Neutrophil (primary cell): ENCODE data around the gene COL26A1.

Experiments used
- H3K27ac ChIP-seq: fragments of 200-600 bp; sonication (generic); 2 replicates; pipeline ENCODE4 v1.5.1; 2016; ENCODE audit warnings: mild to moderate bottlenecking, moderate library complexity
- H3K27me3 ChIP-seq: fragments of 200-600 bp; sonication (generic); 2 replicates; pipeline ENCODE4 v1.6.0; 2016; ENCODE audit warnings: mild to moderate bottlenecking
- H3K36me3 ChIP-seq: fragments of 200-600 bp; sonication (generic); 2 replicates; pipeline ENCODE4 v1.5.1; 2017
- H3K4me1 ChIP-seq, 2 experiments: fragments of 200-600 bp in 1 of 2; sonication (generic) in 1 of 2; 1 replicate in 1 of 2; 2 replicates in 1 of 2; pipeline versions ENCODE4 v1.5.1 to v1.6.1; 2013 to 2016; ENCODE audit warnings: low read depth in 1 of 2, low read length in 1 of 2, mild to moderate bottlenecking in 1 of 2, moderate library complexity in 1 of 2; ENCODE audit not compliant: control insufficient read depth in 1 of 2, insufficient read depth in 1 of 2
- H3K4me3 ChIP-seq, 2 experiments: fragments of 200-600 bp in 1 of 2; sonication (generic) in 1 of 2; 1 replicate in 1 of 2; 2 replicates in 1 of 2; pipeline ENCODE4 v1.5.1; 2013 to 2016; ENCODE audit warnings: low read depth in 1 of 2, low read length in 1 of 2, mild to moderate bottlenecking in 1 of 2, moderate library complexity in 1 of 2
- H3K9me3 ChIP-seq: fragments of 200-600 bp; sonication (generic); 2 replicates; pipeline ENCODE4 v1.5.1; 2016
- TF ChIP-seq, protein P1 (sequence below): fragments of 200-600 bp; sonication (generic); IDR thresholded peaks from 2 replicates; pipeline ENCODE4 v1.5.1; 2016; ENCODE audit warnings: antibody characterized with exemption

COL26A1 gene

DNA sequence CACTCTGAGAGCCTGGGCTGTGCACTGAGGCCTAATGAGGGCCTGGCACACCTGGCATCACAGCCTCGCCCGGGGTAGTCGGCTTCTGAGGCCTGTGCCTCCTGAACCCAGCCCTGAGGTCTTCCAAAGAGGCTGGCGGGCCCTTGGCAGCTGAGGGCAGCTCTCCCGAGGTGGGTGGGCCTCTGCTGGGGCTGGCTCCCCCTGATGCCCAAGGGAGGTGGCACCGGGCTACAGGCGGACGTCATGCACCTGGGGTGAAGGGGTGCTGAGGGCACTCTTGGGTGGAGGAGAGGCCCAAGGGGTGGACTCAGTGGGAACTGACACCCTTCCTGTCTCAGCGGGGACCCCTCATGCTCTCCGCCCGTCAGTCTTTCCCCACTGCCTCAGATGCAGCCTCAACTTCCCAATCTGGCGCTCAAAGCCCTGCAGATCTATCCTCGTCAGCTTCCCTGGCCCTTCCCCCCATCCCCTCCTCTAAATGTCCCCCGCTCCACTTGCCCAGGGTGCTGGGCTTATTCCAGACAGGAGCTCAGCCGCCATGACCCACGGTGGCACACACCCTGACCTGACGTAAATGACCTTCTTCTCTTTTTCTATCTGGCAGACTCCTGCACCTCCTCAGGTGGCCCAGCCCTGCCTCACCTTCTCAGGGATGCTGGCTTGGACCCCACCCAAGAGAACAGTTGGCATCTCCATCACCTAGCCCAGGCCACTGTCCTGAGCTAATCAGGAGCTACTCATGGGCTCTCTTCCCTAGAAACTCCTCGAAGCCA is 228.2 kb downstream of the COL26A1 start:
- no peaks in the 10 kb centered on the region for H3K4me1 ChIP-seq
- TF ChIP-seq, protein P1, sequence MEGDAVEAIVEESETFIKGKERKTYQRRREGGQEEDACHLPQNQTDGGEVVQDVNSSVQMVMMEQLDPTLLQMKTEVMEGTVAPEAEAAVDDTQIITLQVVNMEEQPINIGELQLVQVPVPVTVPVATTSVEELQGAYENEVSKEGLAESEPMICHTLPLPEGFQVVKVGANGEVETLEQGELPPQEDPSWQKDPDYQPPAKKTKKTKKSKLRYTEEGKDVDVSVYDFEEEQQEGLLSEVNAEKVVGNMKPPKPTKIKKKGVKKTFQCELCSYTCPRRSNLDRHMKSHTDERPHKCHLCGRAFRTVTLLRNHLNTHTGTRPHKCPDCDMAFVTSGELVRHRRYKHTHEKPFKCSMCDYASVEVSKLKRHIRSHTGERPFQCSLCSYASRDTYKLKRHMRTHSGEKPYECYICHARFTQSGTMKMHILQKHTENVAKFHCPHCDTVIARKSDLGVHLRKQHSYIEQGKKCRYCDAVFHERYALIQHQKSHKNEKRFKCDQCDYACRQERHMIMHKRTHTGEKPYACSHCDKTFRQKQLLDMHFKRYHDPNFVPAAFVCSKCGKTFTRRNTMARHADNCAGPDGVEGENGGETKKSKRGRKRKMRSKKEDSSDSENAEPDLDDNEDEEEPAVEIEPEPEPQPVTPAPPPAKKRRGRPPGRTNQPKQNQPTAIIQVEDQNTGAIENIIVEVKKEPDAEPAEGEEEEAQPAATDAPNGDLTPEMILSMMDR = no peak
- H3K27ac ChIP-seq = no peak overlapping the region
- no peaks in the 10 kb centered on the region for H3K9me3 ChIP-seq
- no peaks in the 10 kb centered on the region for H3K27me3 ChIP-seq
- no peaks in the 10 kb centered on the region for H3K36me3 ChIP-seq
- H3K4me3 ChIP-seq = no peak overlapping the region

DNA sequence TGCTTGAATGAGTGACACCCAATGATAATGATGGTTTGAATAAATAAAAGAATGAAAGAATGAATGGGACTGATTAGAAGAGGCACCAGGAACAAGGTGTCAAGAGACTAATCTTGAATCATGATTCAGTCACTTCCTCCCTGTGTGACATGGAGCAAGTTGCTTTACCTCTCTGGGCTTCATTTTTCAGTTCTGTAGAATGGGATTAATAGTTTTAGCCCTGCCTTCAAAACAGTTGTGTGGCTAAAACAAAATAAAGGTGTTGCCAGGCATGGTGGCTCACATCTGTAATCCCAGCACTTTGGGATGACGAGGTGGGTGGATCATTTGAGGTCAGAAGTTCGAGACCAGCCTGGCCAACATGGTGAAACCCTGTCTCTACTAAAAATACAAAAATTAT is 228.8 kb downstream of the COL26A1 start:
- TF ChIP-seq, protein P1 = no peak
- H3K27me3 ChIP-seq = no peaks in the 10 kb centered on the region

DNA sequence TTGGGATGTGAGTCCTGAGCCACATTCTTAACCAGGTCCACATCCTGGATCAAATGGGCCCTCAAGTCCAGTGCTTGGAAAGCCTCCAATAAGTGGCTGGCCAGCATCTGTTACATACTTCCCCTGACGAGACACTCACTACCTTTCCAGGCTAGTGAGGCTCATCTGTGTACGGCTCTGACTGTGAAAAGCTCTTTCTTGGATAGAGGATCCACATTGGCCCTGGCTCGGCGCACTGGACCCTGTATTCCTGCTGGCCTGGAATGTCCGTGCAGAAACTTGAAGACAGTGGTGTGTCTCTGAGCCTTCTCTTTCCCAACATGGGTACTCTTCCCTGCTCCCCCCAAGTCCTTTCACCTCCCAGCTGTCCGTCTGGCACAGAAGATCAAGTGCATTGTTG is 230.9 kb downstream of the COL26A1 start:
- no peaks in the 10 kb centered on the region for H3K9me3 ChIP-seq
- H3K4me3 ChIP-seq = no peak overlapping the region
- H3K36me3 ChIP-seq = no peaks in the 10 kb centered on the region
- no peaks in the 10 kb centered on the region for H3K4me1 ChIP-seq
- TF ChIP-seq, protein P1 = no peak
- H3K27me3 ChIP-seq = no peaks in the 10 kb centered on the region
- no peak overlapping the region for H3K27ac ChIP-seq

More for the DNA sequence above, 228.8 kb downstream of the COL26A1 start:
- Histone ChIP-seq H3K27ac (no peak overlapping the region), H3K36me3 (no peaks in the 10 kb centered on the region), H3K9me3 (no peaks in the 10 kb centered on the region), H3K4me1 (no peaks in the 10 kb centered on the region), H3K4me3 (no peak overlapping the region)

DNA sequence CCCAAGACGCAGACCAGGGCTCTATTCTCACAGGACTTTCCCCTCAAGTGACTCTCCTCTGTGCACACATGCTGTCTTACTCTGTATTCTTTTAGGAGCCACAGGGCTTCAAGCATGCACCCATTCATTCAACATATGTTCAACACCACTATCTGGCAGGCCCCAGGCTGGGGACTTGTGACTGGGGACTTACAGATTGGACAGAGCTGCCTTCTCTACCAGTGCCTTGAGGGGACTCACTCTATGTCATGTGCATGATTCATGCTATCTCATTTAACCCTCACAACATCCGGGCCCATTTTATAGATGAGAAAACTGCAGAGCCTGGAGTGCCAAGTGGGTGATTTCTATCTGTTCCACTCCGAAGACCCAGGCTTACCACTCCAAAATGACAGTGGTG is 232.1 kb downstream of the COL26A1 start:
- TF ChIP-seq, protein P1 = no peak
- Histone ChIP-seq H3K9me3 (no peaks in the 10 kb centered on the region), H3K4me1 (no peaks in the 10 kb centered on the region), H3K27ac (no peak overlapping the region), H3K36me3 (no peaks in the 10 kb centered on the region), H3K27me3 (no peaks in the 10 kb centered on the region), H3K4me3 (no peak overlapping the region)

DNA sequence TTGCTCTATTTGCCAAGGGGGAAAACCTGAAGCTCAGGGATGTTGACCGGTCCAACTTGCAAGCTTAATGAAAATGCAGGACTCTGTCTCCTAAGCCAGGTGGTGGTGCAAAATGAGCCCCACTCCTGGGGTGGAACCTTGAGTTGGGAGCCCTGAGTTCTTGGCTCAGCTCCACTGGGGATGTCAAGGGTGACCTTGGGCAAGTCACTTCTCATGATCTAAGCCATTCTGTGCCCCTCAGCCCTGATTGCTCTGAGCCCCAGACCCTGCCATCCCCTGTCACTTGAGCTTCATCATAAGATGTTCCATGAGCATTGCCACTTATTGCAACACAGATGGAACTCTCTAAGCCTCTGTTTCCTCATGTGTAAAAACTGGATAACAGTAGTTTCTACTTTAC is 232.6 kb downstream of the COL26A1 start:
- Histone ChIP-seq H3K4me3 (no peak overlapping the region), H3K27ac (no peak overlapping the region), H3K9me3 (no peaks in the 10 kb centered on the region), H3K4me1 (no peaks in the 10 kb centered on the region), H3K36me3 (no peaks in the 10 kb centered on the region), H3K27me3 (no peaks in the 10 kb centered on the region)
- TF ChIP-seq, protein P1 = no peak
